Subcutaneous abdominal adipose tissue (tissue), 5 donors: ENCODE data around the gene GTPBP3.

Experiments
- H3K27ac ChIP-seq: one replicate; pipeline ENCODE4 v1.7.0; 2013; ENCODE audit warnings: low read depth, mild to moderate bottlenecking, inconsistent platforms, low read length, moderate library complexity
- H3K27me3 ChIP-seq, 5 donors: one replicate each; pipeline ENCODE4 v1.7.0; 2013; ENCODE audit warnings: low read length in 5 of 5, inconsistent platforms in 1 of 5; ENCODE audit not compliant: control insufficient read depth in 5 of 5, insufficient read depth in 4 of 5
- H3K36me3 ChIP-seq, 5 donors: one replicate each; pipeline ENCODE4 v1.7.0; 2013; ENCODE audit warnings: low read length in 5 of 5; ENCODE audit not compliant: control insufficient read depth in 5 of 5, insufficient read depth in 5 of 5
- H3K4me1 ChIP-seq, 5 donors: one replicate each; pipeline ENCODE4 v1.7.0; 2013; ENCODE audit warnings: low read length in 5 of 5, mild to moderate bottlenecking in 3 of 5, moderate library complexity in 1 of 5; ENCODE audit not compliant: control insufficient read depth in 5 of 5, insufficient read depth in 5 of 5
- H3K4me3 ChIP-seq, 5 donors: one replicate each; pipeline ENCODE4 v1.7.0; 2013; ENCODE audit warnings: low read length in 5 of 5, low read depth in 1 of 5
- H3K9ac ChIP-seq, 5 donors: one replicate each; pipeline ENCODE4 v1.7.0; 2013; ENCODE audit warnings: low read length in 5 of 5, mild to moderate bottlenecking in 4 of 5, moderate library complexity in 3 of 5
- H3K9me3 ChIP-seq, 5 donors: one replicate each; pipeline ENCODE4 v1.7.0; 2013; ENCODE audit warnings: low read length in 5 of 5; ENCODE audit not compliant: control insufficient read depth in 5 of 5
- donor health status: healthy.
- donor health status: healthy.
- donor health status: healthy.
- donor health status: healthy.
- donor health status: healthy.

The GTPBP3 gene

GRCh38 chr19:17307876-17308377, 29.4 kb upstream of the GTPBP3 start:
- Histone ChIP-seq H3K4me3 (no peak overlapping the region), H3K36me3 (peaks cover 0 to 17% (median 4%) of the 10 kb centered on the region in 5 donors), H3K9ac (no peak overlapping the region), H3K9me3 (no peaks in the 10 kb centered on the region), H3K27me3 (no peaks in the 10 kb centered on the region), H3K4me1 (peaks cover 9 to 70% (median 48%) of the 10 kb centered on the region in 5 donors), H3K27ac (no peak overlapping the region)

GRCh38 chr19:17309198-17309964, 28.0 kb upstream of the GTPBP3 start, which contains the start of gene DDA1:
Gene DDA1 (plus strand): TSS chr19:17309563. CDS start chr19:17309655, 92 bp downstream.
- Histone ChIP-seq H3K4me1 (peaks cover 6 to 55% (median 40%) of the 10 kb centered on the region in 5 donors), H3K9me3 (no peaks in the 10 kb centered on the region), H3K27me3 (no peaks in the 10 kb centered on the region), H3K36me3 (peaks cover 0 to 29% (median 11%) of the 10 kb centered on the region in 5 donors), H3K4me3 (peak within 1 kb of the TSS; percentile 73 to 93 (median 89)), H3K9ac (peak within 1 kb of the TSS in 4 of 5 donors; percentile 86 to 92 (median 88)), H3K27ac (peak within 1 kb of the TSS; percentile 67)

- Histone ChIP-seq H3K4me3 (peak overlapping the region; percentile 73 to 93 (median 89)), H3K4me1 (peaks cover 6 to 49% (median 33%) of the 10 kb centered on the region in 5 donors), H3K9me3 (no peaks in the 10 kb centered on the region), H3K27me3 (no peaks in the 10 kb centered on the region), H3K36me3 (peaks cover 0 to 35% (median 16%) of the 10 kb centered on the region in 5 donors), H3K27ac (peak overlapping the region; percentile 67), H3K9ac (peak overlapping the region in 4 of 5 donors; percentile 86 to 92 (median 88))
These were observed 27.3 kb upstream of the GTPBP3 start for GRCh38 chr19:17309965-17310461.

GRCh38 chr19:17311455-17312188, 25.7 kb upstream of the GTPBP3 start:
- H3K9me3 ChIP-seq, result no peaks in the 10 kb centered on the region
- no peak overlapping the region for H3K4me3 ChIP-seq
- peaks cover 6 to 33% (median 22%) of the 10 kb centered on the region in 5 donors for H3K4me1 ChIP-seq
- no peak overlapping the region for H3K27ac ChIP-seq
- peaks cover 0 to 43% (median 25%) of the 10 kb centered on the region in 5 donors for H3K36me3 ChIP-seq
- peak overlapping the region in 1 of 5 donors; percentile 30 for H3K9ac ChIP-seq
- H3K27me3 ChIP-seq, result no peaks in the 10 kb centered on the region

GRCh38 chr19:17312189-17313113, 24.9 kb upstream of the GTPBP3 start:
- Histone ChIP-seq H3K36me3 (peaks cover 0 to 43% (median 25%) of the 10 kb centered on the region in 5 donors), H3K4me1 (peaks cover 6 to 31% (median 21%) of the 10 kb centered on the region in 5 donors), H3K9me3 (no peaks in the 10 kb centered on the region), H3K9ac (no peak overlapping the region), H3K4me3 (no peak overlapping the region), H3K27ac (no peak overlapping the region), H3K27me3 (no peaks in the 10 kb centered on the region)

- no peaks in the 10 kb centered on the region for H3K27me3 ChIP-seq
- H3K27ac ChIP-seq, result no peak overlapping the region
- H3K4me3 ChIP-seq, result no peak overlapping the region
- peaks cover 6 to 27% (median 18%) of the 10 kb centered on the region in 5 donors for H3K4me1 ChIP-seq
- no peaks in the 10 kb centered on the region for H3K9me3 ChIP-seq
- no peak overlapping the region for H3K9ac ChIP-seq
- H3K36me3 ChIP-seq, result peaks cover 0 to 53% (median 28%) of the 10 kb centered on the region in 5 donors
These were observed 23.3 kb upstream of the GTPBP3 start for GRCh38 chr19:17314007-17314593.

- Histone ChIP-seq H3K9ac (no peak overlapping the region), H3K36me3 (peaks cover 0 to 57% (median 46%) of the 10 kb centered on the region in 5 donors), H3K27ac (no peak overlapping the region), H3K27me3 (no peaks in the 10 kb centered on the region), H3K4me1 (peaks cover 0 to 18% (median 11%) of the 10 kb centered on the region in 5 donors), H3K4me3 (no peak overlapping the region), H3K9me3 (no peaks in the 10 kb centered on the region)
These were observed 18.4 kb upstream of the GTPBP3 start for GRCh38 chr19:17318966-17319365.

GRCh38 chr19:17319473-17320238, 17.7 kb upstream of the GTPBP3 start:
- Histone ChIP-seq H3K9ac (no peak overlapping the region), H3K27me3 (no peaks in the 10 kb centered on the region), H3K4me3 (no peak overlapping the region), H3K27ac (no peak overlapping the region), H3K36me3 (peaks cover 0 to 52% (median 39%) of the 10 kb centered on the region in 5 donors), H3K9me3 (no peaks in the 10 kb centered on the region), H3K4me1 (peaks cover 0 to 18% (median 13%) of the 10 kb centered on the region in 5 donors)
